Spleen (tissue), 7 donors: ENCODE measurements around the gene MCC.

Experiments used
- CTCF ChIP-seq, 11 experiments: fragments of 200-600 bp in 7 of 11; fragments of 450-650 bp in 4 of 11; sonication (generic) in 4 of 11; IDR thresholded peaks in 8 of 11; conservative IDR thresholded peaks in 3 of 11; 1 replicate in 7 of 11; 2 replicates in 4 of 11; pipeline versions ENCODE4 v1.4.0 to v1.8.0; 2016 to 2021; ENCODE audit warnings: antibody characterized with exemption in 11 of 11, inconsistent platforms in 4 of 11, mild to moderate bottlenecking in 1 of 11
- POLR2A ChIP-seq, 3 donors: fragments of 450-650 bp; IDR thresholded peaks; one replicate each; pipeline ENCODE4 v1.5.1; 2017; ENCODE audit warnings: antibody characterized with exemption in 3 of 3, mild to moderate bottlenecking in 1 of 3
- POLR2AphosphoS5 ChIP-seq, 3 donors: sonication (generic); formaldehyde crosslinking; IDR thresholded peaks; one replicate each; pipeline ENCODE4 v1.5.1; 2017; ENCODE audit warnings: antibody characterized with exemption in 3 of 3
- donor health status: DM: no; HTN: no; CAD: no; lungs with moderate emphysema.
- donor health status: DM: no; HTN: no; CAD: no.
- donor health status: DM: no; HTN: no; CAD: no.

- TF ChIP-seq POLR2AphosphoS5 (IDR thresholded peaks at IDR 0.05) (no peak), CTCF (IDR thresholded peaks at IDR 0.05 in 8 of 11, conservative IDR thresholded peaks at IDR 0.05 in 3 of 11) (no peak), POLR2A (IDR thresholded peaks at IDR 0.05) (no peak)
These were observed 293.0 kb downstream of the MCC start for GRCh38 chr5:113195251-113195650.
